Stimulated activated CD4-positive, alpha-beta T cell treated with anti-CD3 and anti-CD28 coated beads, TNF-alpha, amount 100 ng/mL, for 24 hours (primary cell): ENCODE measurements around the gene CHTOP.
A peak's percentile ranks its signal among the peaks of the same experiment; 100 is the strongest.
"Not testable (repeated sequence)": the region's sequence is repeated elsewhere in the genome, so short reads cannot be mapped to it uniquely, and the experiment has no call there.

Experiments used
- DNase-seq, 3 experiments: peaks; one replicate each; pipeline ENCODE4 v3.0.0-alpha.2; 2020; ENCODE audit warnings: low read depth in 3 of 3

CHTOP gene

DNA sequence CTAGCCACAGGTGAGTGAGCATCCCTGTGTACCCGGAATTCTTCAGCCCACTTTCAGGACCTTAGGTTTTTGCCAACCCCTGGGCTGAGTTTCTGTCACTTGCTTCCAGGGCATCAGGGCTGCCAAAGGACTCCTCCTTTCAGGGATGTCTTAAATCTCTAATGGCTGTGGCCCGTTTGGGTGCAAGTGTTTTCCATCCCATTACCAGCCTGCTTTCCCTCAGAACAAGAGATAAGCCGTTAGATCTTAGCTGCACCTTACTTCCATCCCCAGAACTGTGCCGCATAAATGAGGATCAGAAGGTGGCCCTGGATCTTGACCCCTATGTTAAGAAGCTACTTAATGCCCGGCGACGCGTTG lies 25.3 kb downstream of the CHTOP start:
- DNase-seq, result no peak

GRCh38 chr1:153659656-153660055 lies 25.8 kb downstream of the CHTOP start:
- DNase-seq, result no peak

DNA sequence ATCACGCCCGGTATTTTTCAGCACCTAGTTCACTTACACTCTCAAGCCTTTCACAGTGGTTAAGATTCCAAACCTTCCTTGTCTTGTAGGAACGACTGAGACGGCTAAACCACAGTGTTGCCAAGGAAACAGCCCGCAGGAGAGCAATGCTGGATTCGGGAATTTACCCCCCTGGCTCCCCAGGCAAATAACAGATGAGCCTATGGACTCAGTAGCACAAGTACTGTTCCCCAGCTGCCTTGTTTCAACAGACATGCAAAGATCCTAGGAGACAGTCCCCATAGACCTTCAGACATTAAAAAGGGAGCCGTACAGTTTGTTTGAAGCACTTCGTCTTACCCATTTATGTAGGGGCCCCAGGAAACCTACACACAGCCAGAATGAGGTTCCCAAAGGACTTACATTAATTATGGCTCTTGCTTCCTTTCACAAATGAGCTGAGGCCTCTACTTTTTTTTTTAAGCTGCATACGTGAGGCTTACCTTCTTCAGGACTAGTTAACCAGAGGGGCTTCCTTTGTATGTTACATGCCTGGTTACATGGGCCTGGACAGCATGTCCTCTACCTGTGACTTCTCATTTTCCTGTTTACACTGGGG lies 27.3 kb downstream of the CHTOP start:
- no peak for DNase-seq

DNA sequence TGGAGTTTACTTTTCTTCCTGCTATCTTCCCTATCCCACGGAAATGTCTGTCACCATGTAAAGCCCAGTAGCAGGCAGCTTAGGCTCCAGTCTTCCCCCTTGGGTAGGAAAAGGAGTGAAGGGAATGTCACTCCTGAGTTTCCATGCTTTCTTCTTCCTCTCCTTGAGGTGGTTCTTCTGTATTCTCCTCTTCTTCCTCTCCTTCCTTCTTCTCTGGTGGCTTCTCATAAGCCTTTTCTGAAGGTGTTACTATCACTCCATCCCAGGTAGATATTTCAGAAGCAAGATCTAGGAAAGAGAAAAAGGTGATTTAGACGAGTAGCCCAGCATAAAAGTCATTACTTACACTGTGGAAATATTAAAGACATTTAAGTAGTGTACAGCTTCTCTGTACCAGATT lies 28.4 kb downstream of the CHTOP start:
- DNase-seq, result no peak

DNA sequence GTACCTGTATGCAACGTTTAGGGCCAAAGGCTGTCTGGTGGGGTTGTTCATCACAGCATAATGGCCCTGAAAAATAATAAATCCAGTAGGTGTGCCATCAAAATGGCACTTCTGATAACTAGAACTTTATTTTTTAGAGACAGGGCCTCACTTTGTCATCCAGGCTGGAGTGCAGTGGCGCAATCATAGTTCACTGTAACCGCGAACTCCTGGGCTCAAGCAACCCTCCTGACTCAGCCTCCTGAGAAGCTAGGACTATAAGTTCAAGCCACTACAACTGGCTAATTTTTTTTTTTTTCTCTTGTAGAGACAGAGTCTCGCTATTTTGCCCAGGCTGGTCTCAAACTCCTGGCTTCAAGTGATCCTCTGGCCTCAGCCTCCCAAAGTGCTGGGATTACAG lies 29.3 kb downstream of the CHTOP start:
- DNase-seq, result no peak

GRCh38 chr1:153667439-153667838 lies 33.6 kb downstream of the CHTOP start:
- DNase-seq, result no peak

DNA sequence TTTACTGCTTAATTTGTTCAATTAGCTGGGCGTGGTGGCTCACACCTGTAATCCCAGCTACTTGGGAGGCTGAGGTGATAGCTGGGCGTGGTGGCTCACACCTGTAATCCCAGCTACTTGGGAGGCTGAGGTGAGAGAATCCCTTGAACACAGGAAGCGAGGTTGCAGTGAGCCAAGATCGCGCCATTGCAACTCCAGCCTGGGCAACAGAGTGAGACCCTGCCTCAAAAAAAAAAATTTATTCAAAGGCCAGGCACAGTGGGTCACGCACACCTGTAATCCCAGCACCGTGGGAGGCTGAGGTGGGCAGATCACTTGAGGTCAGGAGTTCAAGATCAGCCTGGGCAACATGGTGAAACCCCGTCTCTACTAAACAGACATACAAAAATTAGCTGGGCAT lies 34.8 kb downstream of the CHTOP start:
- DNase-seq, result not testable (repeated sequence)

DNA sequence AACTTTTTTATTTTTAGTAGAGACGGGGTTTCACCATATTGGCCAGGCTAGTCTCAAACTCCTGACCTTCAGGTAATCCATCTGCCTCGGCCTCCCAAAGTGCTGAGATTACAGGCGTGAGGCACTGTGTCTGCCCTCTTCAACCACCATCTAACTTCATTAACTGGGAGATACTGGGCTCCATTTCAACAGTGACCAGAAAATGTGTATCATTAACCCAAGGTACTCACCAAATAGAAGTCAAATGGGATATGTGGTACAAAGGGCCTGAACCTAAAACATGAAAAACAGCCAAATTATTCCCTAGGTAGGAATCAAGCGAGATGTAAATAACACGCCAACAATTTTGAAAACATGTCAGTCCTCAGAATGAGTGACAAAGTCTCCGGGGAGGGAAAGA lies 35.7 kb downstream of the CHTOP start:
- DNase-seq, result no peak

GRCh38 chr1:153670257-153670858 lies 36.5 kb downstream of the CHTOP start:
- DNase-seq, result no peak

GRCh38 chr1:153670859-153671627 lies 37.2 kb downstream of the CHTOP start, which contains the start of gene ILF2:
TSS of gene ILF2 (minus strand) at chr1:153670993. CDS start at chr1:153670922, 71 bp downstream.
- DNase-seq, result peak; percentile 88 to 97 (median 95)

GRCh38 chr1:153671628-153672353 lies 37.9 kb downstream of the CHTOP start:
- DNase-seq, result peak; percentile 14 to 62 (median 28)

- DNase-seq, result no peak
Observed at GRCh38 chr1:153673511-153673910, 39.6 kb downstream of the CHTOP start.

GRCh38 chr1:153677718-153678518 lies 44.1 kb downstream of the CHTOP start:
- DNase-seq, result peak in 1 of 3 experiments; percentile 56

DNA sequence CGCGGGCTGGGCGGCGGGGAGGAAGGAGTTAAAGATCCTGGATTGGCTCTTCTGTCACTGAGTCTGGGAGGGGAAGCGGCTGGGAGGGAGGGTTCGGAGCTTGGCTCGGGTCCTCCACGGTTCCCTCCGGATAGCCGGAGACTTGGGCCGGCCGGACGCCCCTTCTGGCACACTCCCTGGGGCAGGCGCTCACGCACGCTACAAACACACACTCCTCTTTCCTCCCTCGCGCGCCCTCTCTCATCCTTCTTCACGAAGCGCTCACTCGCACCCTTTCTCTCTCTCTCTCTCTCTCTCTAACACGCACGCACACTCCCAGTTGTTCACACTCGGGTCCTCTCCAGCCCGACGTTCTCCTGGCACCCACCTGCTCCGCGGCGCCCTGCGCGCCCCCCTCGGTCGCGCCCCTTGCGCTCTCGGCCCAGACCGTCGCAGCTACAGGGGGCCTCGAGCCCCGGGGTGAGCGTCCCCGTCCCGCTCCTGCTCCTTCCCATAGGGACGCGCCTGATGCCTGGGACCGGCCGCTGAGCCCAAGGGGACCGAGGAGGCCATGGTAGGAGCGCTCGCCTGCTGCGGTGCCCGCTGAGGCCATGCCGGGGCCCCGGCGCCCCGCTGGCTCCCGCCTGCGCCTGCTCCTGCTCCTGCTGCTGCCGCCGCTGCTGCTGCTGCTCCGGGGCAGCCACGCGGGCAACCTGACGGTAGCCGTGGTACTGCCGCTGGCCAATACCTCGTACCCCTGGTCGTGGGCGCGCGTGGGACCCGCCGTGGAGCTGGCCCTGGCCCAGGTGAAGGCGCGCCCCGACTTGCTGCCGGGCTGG lies 44.9 kb downstream of the CHTOP start, which contains the start of gene NPR1:
NPR1 (plus strand) TSS at position 170 of the 818 bp plus-strand sequence; CDS start at position 591, 421 bp downstream.
- peak in 1 of 3 experiments; percentile 15 for DNase-seq

- DNase-seq, result peak in 1 of 3 experiments; percentile 20
Observed at GRCh38 chr1:153679337-153680119, 45.7 kb downstream of the CHTOP start.

GRCh38 chr1:153680120-153680403 lies 46.2 kb downstream of the CHTOP start:
- DNase-seq, result no peak

DNA sequence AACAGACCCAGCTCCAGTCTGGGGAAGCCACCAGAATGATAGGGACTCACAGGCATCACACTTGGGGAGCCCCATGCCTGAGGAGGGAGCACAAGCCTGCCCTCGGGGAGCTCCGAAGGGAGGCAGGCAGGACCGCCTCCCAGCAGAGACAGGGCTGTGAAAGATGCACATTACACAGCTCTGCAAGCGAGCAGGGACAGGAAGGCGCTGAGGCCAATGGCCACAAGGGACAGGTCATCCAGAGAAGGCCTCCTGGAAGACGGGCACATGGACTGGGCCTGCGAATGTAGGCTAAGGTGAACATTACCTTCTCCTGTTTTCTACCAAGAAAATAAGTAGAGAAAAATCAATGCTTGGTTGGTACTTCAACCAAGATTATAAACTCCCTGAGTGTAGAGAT lies 48.9 kb downstream of the CHTOP start:
- DNase-seq, result no peak

GRCh38 chr1:153683854-153684253 lies 50.0 kb downstream of the CHTOP start:
- DNase-seq, result no peak

DNA sequence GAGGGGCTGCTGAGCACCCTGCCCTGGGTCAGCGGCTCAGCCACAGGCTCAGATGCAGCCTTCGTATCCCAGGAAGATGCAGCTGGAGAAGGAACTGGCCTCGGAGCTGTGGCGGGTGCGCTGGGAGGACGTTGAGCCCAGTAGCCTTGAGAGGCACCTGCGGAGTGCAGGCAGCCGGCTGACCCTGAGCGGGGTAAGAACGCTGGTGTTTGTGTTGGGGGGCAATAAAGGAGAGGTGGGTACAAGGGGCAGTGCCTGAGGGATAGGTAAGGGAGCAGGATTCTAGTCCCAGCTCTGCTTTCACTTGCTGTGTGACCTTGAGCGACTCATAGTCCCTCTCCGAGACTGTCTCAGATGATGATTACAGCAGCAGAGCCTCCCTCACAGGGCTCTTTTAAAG lies 51.0 kb downstream of the CHTOP start:
- no peak for DNase-seq
